ENCODE results near the gene CRYBG2.
"Not testable (repeated sequence)": the region's sequence is repeated elsewhere in the genome, so short reads cannot be mapped to it uniquely, and the experiment has no call there.

The CRYBG2 gene

DNA sequence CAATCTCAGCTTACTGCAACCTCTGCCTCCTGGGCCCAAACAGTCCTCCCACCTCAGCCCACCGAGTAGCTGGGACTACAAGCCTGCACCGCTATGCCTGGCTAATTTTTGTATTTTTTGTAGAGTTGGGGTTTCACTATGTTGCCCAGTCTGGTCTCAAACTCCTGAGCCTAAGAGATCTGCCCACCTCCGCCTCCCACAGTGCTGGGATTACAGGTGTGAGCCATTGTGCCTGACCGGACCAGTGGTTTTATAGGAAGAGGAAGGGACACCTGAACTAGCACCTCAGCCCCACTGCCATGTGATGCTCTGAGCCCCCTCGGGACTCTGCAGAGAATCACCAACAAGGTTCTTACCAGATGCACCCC is 4.1 kb downstream of the CRYBG2 start:
- DNase-seq, result no peak

DNA sequence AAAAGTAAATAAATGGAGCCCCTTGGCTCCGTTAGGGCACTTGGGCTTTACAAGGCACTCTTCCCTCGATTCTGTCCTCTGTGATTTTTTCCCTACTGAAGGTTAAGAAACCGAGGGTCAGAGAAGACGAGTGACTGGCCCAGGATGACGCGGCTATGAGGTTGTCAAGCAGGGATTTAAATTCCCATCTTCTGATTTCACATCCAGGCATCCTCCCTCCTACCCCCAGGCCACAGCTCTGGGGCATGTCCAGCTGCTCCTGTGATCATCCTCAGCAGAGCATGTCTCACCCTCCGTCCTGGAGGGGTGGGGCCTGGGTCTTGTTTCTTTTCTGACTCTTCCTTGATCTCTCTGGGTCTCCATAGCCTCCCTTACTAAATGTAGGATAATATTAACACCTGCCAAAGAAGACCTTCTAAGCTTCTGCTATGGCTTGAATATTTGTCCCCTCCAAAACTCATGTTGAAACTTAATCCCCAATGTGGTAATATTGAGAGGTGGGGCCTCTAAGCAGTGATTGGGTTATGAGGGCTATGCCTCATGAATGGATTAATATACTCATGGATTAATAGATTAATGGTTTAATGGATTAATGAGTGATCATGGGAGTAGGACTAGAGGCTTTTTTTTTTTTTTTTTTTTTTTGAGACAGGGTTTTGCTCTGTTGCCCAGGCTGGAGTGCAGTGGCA is 4.6 kb downstream of the CRYBG2 start:
- DNase-seq, result no peak

DNA sequence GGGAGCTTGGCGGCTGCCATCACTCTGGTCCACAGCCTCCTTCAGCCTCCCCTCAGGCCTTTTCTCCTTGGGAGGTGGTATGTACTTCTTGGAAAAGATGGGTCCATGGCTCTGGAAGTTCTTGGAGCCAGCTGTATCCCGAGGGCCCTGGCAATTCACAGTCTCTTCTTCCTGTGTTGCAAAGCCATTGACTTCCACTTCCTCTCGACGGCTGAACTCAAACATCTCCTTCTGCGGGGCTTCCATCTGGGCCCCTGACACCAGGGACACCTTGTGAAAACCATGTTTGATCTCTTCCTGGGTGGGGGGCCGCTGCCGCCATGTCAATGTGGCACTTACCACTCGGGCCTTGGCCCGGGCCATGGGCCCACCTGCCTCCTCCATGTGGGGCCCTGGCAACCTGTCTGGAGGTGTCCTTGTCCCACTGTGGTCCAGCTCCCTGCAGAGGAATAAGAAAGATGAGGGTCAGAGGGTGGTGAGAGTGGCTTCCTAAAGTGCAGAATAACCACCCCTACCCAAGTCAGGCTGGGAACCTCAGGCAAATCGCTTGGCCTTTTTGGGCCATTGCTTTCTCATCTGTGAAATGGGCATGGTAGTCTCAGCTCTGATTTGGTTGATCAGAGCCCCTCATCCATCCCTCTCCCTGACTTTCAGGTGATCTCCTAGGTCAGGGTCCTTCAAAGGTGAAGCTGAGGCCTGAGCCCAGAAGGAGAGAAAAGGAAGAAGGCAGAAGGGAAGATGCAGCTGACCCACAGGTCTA is 7.5 kb downstream of the CRYBG2 start:
- no peak for DNase-seq

DNA sequence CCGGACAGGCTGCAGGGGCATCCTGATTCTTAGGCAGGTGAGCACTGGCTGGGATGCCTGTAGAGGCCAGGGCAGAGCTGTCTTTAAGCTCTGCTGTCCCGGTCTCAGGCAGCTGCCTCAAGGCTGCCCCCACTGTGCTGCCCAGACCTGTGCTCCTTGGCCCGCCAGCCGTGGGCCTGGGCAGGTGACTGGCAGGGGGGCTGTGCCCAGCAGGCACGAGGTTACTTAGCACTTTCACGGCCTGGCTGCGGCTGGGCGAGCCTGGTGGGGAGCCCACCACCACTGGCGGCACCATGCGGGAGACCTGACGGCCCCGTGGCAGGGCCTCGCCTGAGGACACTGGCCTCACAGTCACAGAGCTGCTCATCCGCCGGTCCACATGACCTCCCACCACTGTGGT is 8.2 kb downstream of the CRYBG2 start:
- no peak for DNase-seq

DNA sequence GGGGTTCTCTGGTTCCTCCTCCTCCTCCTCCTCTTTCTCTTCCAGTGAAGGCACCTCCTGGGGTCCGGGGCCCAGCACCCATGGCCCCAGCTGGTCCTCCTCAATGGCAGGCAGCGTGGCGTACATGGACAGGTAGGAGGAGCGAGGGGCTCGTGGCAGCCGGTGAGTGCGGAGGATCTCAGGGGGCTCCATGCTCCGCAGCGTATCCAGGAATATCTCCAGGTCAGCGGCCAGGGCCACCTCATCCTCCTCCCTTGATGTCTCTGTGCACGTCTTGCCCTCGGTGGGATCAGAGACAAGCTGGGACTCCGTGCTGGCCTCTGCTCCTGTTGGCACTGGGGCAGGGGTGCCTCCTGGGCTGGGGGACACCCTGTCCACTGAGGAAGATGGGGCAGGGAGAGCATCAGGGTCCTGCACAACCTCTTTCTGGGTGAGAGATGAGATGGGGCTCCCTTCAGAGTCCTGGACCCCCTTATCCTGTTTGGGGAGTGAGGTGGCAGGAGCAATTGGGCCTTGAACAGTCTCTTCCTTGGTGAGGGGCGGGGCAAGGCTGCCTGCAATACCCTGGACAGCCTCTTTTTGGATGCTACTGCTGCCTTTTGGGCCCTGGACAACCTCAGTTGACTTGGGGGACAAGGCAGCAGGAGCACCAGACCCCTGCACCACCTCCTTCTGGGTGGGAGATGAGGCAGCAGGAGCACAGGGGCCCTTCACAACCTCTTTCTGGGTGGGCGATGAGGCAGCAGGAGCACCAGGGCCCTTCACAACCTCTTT is 9.6 kb downstream of the CRYBG2 start:
- DNase-seq, result no peak

DNA sequence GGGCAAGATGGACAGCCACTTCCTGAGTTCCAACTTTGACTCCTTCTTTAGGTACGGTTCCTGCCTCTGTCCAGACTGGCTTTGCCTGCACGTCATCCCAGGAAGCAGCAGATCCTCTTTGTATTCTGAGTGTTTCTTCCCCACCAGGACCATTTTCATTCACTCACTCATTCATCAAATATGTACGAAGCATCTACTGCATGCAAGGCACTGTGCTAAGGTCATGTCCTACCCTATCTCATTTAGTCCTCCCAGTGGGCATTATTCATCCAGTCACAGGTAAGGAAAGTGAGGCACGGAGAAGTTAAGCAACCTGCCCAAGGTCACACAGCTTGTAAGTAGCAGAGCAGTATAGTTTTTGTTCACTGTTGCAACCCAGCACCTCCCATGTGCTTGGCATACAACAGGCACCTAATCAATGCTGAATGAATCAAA is 13.9 kb downstream of the CRYBG2 start:
- DNase-seq, result no peak

DNA sequence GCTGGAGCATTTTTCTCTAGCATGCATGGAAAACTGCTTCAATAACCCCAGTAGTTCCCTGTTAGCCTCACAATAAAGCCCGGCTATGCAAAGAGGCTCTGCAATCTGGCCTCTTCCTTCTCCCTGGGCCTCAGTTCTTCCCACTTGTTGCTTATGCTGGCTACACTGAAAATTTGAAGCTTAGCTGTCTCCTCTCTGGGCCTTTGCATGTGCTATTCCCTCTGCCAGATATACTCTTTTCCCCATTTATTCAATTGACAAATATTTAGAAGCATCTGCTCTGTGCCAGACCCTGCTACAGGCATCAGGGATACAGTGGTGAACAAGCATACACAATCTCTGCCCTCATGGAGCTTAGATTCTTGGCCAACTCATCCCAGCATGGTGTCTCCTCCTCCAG is 15.3 kb downstream of the CRYBG2 start:
- no peak for DNase-seq

DNA sequence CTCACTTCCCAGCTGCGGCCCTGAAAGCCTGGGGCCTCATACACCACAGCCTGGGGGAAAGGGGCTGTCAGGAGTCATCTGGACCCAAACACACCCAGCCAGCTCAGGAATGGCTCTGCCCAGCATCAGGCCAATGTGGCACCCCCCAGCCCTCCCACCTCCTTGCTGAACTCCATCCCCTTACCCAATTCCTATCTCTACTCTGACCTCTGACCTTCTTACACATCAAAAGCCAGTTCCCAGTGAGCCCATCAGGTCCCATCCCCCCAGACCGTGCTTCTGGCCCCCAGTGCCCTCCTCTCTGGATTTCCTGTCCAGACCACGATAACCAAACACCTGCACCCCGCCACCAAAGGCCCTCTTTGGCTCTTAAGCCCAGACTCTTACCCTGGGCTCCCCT is 16.3 kb downstream of the CRYBG2 start:
- no peak for DNase-seq

DNA sequence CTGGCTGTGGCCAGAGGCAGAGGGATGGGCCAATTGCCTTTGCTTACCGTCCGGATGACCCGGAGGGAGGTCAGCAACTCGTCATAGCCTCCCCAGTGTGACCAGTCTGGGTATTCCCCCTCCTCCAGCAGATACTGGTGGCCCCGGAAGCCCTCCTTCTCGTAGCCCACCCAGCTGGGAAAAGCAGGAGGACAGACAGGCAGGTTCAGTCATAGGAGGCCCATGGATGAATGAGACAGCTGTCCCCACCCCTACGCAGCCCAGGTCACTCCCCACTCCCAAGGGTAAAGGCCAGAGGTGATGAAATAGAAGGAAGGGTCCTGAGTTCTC is 16.8 kb downstream of the CRYBG2 start:
- DNase-seq, result no peak

DNA sequence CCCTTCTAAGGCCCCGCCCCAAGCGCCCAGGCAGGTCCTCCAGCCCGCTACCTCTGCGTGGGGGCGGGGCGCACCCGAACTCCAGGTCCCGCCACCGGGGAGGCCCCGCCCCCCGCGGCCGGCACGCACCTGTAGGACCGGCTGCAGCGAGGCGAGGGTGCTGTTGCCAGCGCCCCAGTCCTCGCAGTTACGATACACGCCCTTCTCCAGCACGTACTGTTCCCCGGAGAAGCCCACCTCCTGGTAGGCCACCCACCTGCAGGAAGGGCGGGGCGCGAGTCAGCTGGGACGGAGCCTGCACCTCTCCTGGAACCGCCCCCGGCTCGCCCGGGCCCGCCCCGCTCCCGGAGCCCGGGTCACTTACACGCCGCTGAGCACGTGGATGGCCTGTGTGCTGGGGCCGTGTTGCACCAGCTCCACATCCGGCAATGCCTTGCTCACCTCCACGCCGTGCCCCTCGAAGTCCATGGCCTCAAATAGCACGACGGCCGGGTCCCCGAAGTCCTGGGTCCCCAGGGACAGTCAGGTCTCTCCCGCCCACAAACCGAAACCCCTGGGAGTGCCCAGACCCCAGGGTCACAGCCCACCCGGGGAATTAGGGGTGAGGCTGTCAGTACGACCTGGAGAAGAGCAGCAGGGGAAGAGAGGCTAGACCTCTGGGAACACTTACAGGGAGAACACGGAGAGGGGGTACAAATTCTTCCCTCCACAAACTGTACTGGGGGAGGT is 17.3 kb downstream of the CRYBG2 start:
- DNase-seq, result peak; percentile 50

DNA sequence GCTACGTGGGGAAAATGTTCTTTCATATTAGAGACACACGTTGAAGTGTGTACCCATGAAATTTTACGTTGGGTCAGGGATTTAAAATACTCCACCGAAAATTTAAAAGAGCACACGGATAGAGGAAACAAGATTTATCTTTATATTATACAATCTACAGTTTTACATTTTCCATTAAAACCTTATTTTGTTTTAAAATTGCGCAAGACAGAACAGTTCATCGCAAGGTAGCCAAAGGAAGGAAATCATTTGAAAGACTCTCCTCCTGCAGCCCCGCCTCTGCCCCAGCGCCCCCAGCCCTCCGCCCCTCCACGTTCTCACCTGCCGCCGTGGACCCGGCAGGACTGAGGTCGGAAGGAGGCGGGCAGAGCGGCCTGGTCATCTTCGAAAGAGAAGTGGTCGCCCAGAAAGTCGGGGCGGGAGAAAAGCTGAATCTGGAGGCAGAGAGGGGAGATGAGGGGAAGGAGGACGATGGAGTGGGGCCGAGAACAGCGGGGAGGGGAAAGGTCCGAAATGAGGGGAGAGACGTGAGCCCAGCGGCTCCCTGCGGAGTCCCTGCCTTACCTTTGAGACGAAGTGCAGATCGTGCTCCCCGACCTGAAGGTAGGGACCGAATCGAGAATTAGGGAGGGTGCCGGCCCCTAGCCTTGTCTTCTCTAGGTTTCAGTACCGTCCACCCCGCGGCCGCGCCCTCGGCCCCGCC is 18.0 kb downstream of the CRYBG2 start:
- DNase-seq, result no peak

DNA sequence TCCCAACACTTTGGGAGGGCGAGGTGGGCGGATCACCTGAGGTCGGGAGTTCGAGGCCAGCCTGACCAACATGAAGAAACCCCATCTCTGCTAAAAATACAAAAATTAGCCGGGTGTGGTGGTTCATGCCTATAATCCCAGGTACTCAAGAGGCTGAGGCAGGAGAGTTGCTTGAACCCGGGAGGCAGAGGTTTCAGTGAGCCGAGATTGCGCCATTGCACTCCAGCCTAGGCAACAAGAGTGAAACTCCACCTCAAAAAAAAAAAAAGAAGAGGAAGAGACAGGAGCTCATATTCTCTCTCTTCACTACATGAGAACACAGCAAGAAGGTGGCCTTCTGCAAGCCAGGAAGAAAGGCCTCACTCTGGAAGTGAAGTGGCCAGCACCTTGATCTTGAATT is 20.6 kb downstream of the CRYBG2 start:
- DNase-seq, result not testable (repeated sequence)

DNA sequence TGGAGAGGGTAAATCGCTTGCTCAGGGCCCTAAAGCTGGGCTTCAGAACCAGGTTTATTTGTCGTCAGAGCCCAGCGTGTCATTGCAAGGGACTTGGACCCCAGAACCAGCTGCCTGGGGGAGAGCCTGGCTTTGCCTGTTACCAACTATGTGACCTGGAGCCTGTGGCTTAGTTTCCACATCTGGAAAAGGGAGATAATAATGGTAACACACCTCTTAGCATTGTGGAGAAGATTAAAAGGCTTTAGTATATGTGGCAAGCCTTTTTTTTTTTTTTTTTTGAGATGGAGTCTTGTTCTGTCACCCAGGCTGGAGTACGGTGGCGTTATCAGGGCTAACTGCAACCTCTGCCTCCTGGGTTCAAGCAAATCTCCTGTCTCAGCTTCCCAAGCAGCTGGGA is 23.7 kb downstream of the CRYBG2 start:
- no peak for DNase-seq

DNA sequence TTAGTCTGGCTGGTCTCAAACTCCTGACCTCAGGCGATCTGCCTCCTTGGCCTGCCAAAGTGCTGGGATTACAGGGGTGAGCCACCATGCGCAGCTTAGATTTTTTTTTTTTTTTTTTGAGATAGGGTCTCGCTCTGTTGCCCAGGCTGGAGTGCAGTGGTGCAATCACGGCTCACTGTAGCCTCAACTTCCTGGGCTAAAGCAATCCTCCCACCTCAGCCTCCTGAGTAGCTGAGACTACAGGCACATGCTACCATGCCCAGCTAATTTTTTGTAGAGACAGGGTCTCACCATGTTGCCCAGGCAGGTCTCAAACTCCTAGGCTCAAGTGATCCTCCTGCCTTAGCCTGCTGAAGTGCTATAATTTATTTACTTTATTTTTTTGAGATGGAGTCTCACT is 24.6 kb downstream of the CRYBG2 start:
- not testable (repeated sequence) for DNase-seq

DNA sequence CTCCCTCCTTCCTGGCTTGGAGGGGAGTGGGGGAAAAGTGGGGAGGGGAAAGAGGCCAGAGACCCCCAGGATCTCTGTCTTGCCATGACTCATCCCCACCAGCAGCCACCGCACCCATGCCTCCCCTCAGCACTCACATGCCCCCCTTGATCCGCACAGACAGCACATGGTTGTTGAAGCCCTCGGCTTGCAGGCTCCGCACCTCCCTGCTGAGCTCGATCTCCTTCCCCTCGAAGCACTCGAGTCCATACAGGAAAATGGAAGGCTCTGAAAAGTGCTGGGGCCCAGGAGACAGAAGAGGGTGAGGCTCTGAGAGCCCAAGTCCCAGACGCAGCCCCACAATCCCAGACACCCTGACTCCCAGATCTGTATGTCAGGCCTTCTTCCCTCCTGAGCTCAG is 25.3 kb downstream of the CRYBG2 start:
- DNase-seq, result no peak

DNA sequence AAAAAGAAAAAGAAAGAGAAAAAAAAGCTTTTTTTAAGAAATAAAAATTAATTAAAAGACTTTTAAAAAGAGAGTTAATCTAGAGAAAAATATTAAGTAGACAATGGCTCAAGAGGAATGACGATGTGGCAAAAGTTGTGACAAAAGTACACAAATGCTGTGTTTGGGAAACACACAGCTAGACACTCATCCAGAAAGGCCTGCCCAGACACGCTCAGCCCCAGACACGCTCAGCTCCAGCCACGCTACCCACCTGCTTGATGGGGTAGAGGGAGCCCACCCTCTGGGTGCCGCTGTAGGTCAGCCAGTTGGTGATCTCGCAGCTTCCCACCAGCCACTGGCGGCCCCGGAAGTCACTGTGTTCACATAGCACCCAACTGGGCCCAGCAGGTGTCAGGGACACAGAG is 26.0 kb downstream of the CRYBG2 start:
- DNase-seq, result no peak

DNA sequence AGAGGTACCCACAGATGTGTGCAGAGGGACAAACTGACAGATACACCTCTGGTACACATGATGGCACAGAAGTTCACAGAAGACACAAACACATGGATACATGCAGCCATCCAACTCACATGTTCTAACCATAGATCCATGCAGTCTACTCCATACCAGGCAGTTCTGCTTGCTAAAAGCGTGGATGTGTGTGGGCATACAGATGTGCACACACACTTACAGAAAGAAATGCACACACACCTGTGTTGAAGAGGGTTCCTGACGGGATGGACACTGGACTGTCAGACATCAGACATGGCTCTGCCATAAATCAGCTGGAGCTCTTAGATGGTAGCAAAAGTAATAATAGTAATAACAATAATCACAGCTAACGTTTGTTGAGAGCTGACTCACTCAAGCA is 29.4 kb downstream of the CRYBG2 start:
- DNase-seq, result no peak

DNA sequence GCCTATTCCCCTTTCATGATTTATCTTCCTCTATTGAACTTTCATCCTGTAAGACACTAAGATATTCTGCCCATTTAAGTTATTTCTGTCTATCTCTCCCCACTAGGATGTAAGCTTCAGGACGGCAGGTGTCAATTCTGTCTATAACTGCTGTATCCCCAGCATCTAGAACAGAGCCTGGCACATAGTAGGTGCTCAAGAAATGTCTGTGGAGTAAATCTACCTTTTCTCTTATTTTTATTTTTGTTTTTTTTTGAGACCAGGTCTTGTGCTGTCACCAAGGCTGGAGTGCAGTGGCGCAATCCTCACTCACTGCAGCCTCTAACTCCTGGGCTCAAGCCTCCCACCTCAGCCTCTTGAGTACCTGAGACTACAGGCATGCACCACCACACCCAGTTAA is 30.5 kb downstream of the CRYBG2 start:
- DNase-seq, result no peak

DNA sequence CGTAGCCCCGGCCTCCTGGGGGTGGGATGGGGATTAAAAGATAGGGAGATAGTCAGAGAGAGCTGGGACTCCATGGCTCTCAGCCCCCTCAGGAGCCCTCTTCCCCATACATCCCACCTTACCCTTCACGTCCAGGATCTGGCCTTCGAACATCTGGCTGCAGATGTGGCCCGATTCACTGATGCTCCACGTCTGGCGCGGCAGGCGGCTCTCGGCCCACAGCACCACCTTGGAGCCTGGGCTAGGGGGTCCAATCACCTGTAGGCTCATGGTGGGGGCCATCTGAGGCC is 31.9 kb downstream of the CRYBG2 start:
- no peak for DNase-seq

DNA sequence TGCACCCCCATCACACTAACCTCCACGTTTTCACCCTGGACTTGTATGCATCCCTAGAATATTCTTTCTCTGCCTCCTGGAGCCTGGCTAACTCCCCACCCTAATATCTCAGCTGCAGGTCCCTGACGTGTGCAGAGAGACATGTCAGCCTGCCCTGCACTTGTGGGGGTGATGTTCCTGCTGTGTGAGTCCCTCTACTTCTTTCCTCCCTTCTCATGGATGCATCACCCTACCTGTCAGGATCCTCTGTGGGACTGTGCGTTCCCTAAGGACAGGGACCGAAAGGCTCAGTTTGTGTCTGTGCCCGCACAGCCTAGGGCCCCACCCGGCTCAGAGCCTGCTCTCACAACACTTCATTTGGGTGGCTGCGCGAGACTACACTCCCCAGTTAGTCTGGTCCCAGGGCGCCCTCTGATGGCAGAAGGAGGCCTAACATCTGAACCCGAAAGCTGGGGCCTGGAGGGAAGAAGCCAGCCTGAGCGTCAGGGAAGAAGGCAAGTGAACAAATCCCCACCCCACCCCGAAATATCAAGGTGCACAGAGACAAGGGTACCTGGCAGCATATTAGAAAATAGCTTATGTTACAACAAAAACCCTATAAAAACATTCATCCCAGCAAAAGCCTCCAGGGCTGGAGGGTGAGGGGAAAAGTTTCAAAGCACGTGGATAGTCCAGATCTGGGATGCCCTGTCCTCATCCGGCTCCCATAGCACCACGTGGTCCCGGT is 32.5 kb downstream of the CRYBG2 start:
- DNase-seq, result peak; percentile 92

DNA sequence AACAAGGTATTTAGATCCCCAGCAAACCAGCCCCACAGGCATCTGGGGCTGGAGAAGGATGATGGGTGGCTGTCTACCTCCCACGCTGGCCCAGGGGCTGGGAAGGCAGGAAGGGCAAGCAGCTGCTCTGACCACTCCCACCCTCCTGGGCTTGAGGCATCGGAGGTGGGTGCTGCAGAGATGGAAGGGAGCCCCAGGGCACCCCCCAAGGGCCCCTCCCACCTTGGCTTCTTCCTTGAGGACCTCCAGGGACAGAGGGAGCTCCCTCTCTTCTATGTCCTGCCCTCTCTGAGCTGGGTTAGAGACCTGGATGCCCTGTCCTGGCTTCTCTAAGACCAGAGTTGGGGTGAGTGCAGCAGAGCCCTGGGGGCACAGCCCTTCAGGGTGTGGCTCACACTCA is 33.0 kb downstream of the CRYBG2 start:
- no peak for DNase-seq

DNA sequence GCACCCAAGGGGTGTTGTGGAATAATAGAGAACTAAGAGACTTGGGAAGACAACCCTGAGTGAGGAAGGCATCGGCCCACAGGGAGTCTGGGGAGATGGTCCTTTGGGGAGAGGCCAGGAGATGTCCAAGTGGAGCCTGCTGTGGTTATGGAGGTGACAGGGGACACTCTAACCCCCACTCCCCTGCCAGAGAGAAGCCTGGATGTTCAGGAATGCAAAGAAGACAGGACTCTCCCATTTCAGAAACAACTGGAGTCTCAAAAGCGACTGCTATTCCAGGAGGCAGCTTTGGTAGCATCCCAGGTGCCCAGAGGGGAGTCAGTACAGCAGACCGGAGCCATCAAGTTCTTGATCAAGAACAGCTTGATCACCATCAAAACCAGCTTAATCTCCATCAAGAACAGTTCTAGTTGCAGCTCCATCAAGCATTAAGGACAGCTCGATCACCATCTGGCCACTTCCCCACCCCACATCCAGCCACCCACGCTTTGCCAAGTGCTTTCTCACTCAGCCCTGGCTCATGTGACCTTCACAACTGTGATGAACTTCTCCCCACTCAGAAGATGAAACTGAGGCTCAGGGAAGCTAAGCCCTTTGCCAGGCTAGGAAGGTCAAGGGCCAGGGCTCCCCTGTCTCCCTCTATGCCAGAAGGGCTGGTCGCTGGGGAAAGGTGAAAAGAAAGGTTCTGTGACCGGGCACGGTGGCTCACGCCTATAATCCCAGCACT is 35.4 kb downstream of the CRYBG2 start:
- DNase-seq, result no peak
